Kidney (tissue), 14 donors: ENCODE data around the gene GRK1. TPM values are rescaled to one million over a fixed set of nuclear protein-coding genes. Genes with fewer than 3 reads are reported as not detected.

ENCODE experiments used
- DNase-seq, 5 donors: peaks; one replicate each; pipeline ENCODE4 v3.0.0-alpha.2; 2013 to 2020
- FAIRE-seq: peaks from 2 replicates; lab custom pipeline; 2012; peaks lifted over from hg19 to GRCh38; lab: Jason Lieb, UNC
- H3K27ac ChIP-seq, 2 donors: one replicate each; pipeline ENCODE4 v1.7.0; 2013; ENCODE audit warnings: low read depth in 2 of 2, low read length in 2 of 2, inconsistent platforms in 1 of 2
- H3K27me3 ChIP-seq: one replicate; pipeline ENCODE4 v1.7.1; 2013; ENCODE audit warnings: low read length, inconsistent platforms; ENCODE audit not compliant: control insufficient read depth, insufficient read depth
- H3K36me3 ChIP-seq, 3 donors: one replicate each; pipeline versions ENCODE4 v1.7.0 to v1.7.1; 2013; ENCODE audit warnings: low read length in 3 of 3, control low read depth in 1 of 3, inconsistent platforms in 1 of 3; ENCODE audit not compliant: insufficient read depth in 3 of 3, control insufficient read depth in 2 of 3
- H3K4me1 ChIP-seq, 3 donors: one replicate each; pipeline versions ENCODE4 v1.7.0 to v1.7.1; 2013; ENCODE audit warnings: low read length in 3 of 3, inconsistent platforms in 1 of 3, low read depth in 1 of 3; ENCODE audit not compliant: control insufficient read depth in 2 of 3, insufficient read depth in 2 of 3
- H3K4me3 ChIP-seq, 3 donors: one replicate each; pipeline versions ENCODE4 v1.7.0 to v1.8.1; 2013; ENCODE audit warnings: low read length in 3 of 3, control low read depth in 1 of 3, inconsistent platforms in 1 of 3
- H3K9ac ChIP-seq, 3 donors: one replicate each; pipeline versions ENCODE4 v1.7.0 to v1.7.1; 2013; ENCODE audit warnings: low read length in 3 of 3, control low read depth in 1 of 3, inconsistent platforms in 1 of 3
- H3K9me3 ChIP-seq, 3 donors: one replicate each; pipeline versions ENCODE4 v1.7.0 to v1.7.1; 2013; ENCODE audit warnings: low read length in 3 of 3, control low read depth in 1 of 3, inconsistent platforms in 1 of 3; ENCODE audit not compliant: control insufficient read depth in 2 of 3, insufficient read depth in 1 of 3
- intact Hi-C: fragments of 100-400 bp; cut with DNase I; formaldehyde crosslinking; loops from one replicate; pipeline ENCODE4 v1.11.1; 2022
- polyA plus RNA-seq: library from polyadenylated mRNA; stranded (reverse); fragments of 350-450 nt; fragmentation: Illumina TruSeq; extraction: RNeasy Lipid Tissue Mini Kit (QIAGEN cat#74804); gene quantifications from one replicate; pipeline ENCODE4 v1.2.3, GENCODE V29; 2014; ENCODE audit warnings: low read depth, low replicate concordance; ENCODE audit not compliant: insufficient read depth
- total RNA-seq: library from RNA; stranded (reverse); fragmentation: NEBNext Ultra II Directional; extraction: Animal tissue kit (Norgen Biotek cat#: 25700); gene quantifications from one replicate; pipeline ENCODE4 v1.2.1, GENCODE V29; 2021
- TF ChIP-seq, protein P1 (sequence below): IDR thresholded peaks from 3 replicates; pipeline ENCODE4 v1.5.1; 2012; ENCODE audit warnings: mild to moderate bottlenecking, moderate library complexity, borderline replicate concordance; ENCODE audit not compliant: insufficient read depth; ENCODE audit errors: extremely low read depth
- donor health status: control.
- donor health status: control.
- donor health status: control.
- donor health status: control.
- donor health status: control.
- donor health status: DM: yes; HTN: yes; CAD: no.
- donor health status: Normal renal cell carcinoma (clear cell type).

The GRK1 gene
- total and polyA plus RNA-seq, 2 donors from 2014 or later = not detected

DNA sequence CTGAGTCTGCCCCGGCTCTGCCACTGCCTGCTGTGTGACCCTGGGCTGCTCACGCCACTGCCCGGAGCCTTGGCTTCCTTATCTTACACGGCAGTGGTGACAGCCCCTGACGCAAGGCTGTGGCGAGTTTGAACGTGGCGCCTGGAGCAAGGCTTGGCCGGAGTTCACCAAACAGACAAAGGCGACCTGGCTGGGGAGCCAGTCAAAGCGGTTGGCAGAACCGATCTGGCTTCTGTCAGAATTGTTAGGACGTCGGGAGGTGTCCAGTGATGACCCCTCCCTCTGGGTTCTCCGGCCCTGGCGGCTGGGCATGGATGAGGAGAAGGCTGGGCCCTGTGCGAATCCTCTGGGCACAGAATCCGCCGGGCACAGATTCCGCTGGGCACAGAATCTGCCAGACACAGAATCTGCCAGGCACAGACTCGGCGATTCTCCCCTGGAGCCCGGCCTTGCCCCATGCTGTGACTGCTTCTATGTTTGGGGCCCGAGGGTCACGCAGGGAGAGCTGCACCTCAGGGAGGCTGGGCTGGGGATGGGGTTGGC is 80.3 kb downstream of the GRK1 start:
- FAIRE-seq (no peak), DNase-seq (peak in 1 of 5 donors; percentile 59)
- TF ChIP-seq, protein P1, sequence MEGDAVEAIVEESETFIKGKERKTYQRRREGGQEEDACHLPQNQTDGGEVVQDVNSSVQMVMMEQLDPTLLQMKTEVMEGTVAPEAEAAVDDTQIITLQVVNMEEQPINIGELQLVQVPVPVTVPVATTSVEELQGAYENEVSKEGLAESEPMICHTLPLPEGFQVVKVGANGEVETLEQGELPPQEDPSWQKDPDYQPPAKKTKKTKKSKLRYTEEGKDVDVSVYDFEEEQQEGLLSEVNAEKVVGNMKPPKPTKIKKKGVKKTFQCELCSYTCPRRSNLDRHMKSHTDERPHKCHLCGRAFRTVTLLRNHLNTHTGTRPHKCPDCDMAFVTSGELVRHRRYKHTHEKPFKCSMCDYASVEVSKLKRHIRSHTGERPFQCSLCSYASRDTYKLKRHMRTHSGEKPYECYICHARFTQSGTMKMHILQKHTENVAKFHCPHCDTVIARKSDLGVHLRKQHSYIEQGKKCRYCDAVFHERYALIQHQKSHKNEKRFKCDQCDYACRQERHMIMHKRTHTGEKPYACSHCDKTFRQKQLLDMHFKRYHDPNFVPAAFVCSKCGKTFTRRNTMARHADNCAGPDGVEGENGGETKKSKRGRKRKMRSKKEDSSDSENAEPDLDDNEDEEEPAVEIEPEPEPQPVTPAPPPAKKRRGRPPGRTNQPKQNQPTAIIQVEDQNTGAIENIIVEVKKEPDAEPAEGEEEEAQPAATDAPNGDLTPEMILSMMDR = no peak
- Histone ChIP-seq H3K27me3 (no peaks in the 10 kb centered on the region), H3K36me3 (no peaks in the 10 kb centered on the region), H3K4me3 (no peak overlapping the region), H3K27ac (no peak overlapping the region), H3K9ac (no peak overlapping the region), H3K9me3 (no peaks in the 10 kb centered on the region), H3K4me1 (peaks cover 0 to 2% (median 0%) of the 10 kb centered on the region in 3 donors)
- intact Hi-C loops = no loop called here

GRCh38 chr13:113748101-113748861 is 81.3 kb downstream of the GRK1 start:
- no peaks in the 10 kb centered on the region for H3K9me3 ChIP-seq
- H3K36me3 ChIP-seq = no peaks in the 10 kb centered on the region
- no peak for FAIRE-seq
- DNase-seq = peak in 1 of 5 donors; percentile 57
- H3K27ac ChIP-seq = no peak overlapping the region
- intact Hi-C loops = no loop called here
- TF ChIP-seq, protein P1 = no peak
- H3K4me3 ChIP-seq = no peak overlapping the region
- H3K4me1 ChIP-seq = peaks cover 0 to 1% (median 0%) of the 10 kb centered on the region in 3 donors
- H3K27me3 ChIP-seq = no peaks in the 10 kb centered on the region
- H3K9ac ChIP-seq = no peak overlapping the region

GRCh38 chr13:113748862-113749451 is 81.9 kb downstream of the GRK1 start:
- intact Hi-C loops = no loop called here
- TF ChIP-seq, protein P1 = no peak
- peak in 1 of 5 donors; percentile 63 for DNase-seq
- no peak for FAIRE-seq
- H3K9ac ChIP-seq = no peak overlapping the region
- no peaks in the 10 kb centered on the region for H3K9me3 ChIP-seq
- no peaks in the 10 kb centered on the region for H3K36me3 ChIP-seq
- no peaks in the 10 kb centered on the region for H3K27me3 ChIP-seq
- H3K4me1 ChIP-seq = peaks cover 0 to 3% (median 0%) of the 10 kb centered on the region in 3 donors
- H3K27ac ChIP-seq = no peak overlapping the region
- no peak overlapping the region for H3K4me3 ChIP-seq
